SK-N-SH treated with all-trans-retinoic acid at 6 μM for 48 hours (cell line): ENCODE data around the gene ABI1.

Experiments
- CSDC2 ChIP-seq: fragments of 250-450 bp; sonication (Bioruptor Pico); IDR thresholded peaks from 2 replicates; pipeline ENCODE4 v1.5.0; 2020; ENCODE audit warnings: mild to moderate bottlenecking, moderate library complexity
- OSR1 ChIP-seq: fragments of 250-450 bp; sonication (Bioruptor Pico); IDR thresholded peaks from 2 replicates; pipeline ENCODE4 v1.8.0; 2022; ENCODE audit warnings: moderate library complexity, mild to moderate bottlenecking, inconsistent platforms
- PPARA ChIP-seq: fragments of 250-450 bp; sonication (Bioruptor Pico); IDR thresholded peaks from 2 replicates; pipeline ENCODE4 v1.5.0; 2020; ENCODE audit warnings: mild to moderate bottlenecking, borderline replicate concordance
- RARB ChIP-seq: fragments of 250-450 bp; sonication (Bioruptor Pico); IDR thresholded peaks from 2 replicates; pipeline ENCODE4 v1.8.0; 2021; ENCODE audit warnings: mild to moderate bottlenecking, moderate library complexity
- TCF4 ChIP-seq: fragments of 250-450 bp; sonication (Bioruptor Pico); IDR thresholded peaks from 2 replicates; pipeline ENCODE4 v1.8.0; 2021; ENCODE audit warnings: mild to moderate bottlenecking, moderate library complexity, borderline replicate concordance
- TOX ChIP-seq: fragments of 250-450 bp; sonication (Bioruptor Pico); IDR thresholded peaks from 2 replicates; pipeline ENCODE4 v1.8.0; 2021; ENCODE audit warnings: mild to moderate bottlenecking, moderate library complexity, borderline replicate concordance
- ZC3H10 ChIP-seq: fragments of 250-450 bp; sonication (Bioruptor Pico); IDR thresholded peaks from 2 replicates; pipeline ENCODE4 v1.5.1; 2021; ENCODE audit warnings: mild to moderate bottlenecking, moderate library complexity
- ZFP3 ChIP-seq: fragments of 250-450 bp; sonication (Bioruptor Pico); IDR thresholded peaks from 2 replicates; pipeline ENCODE4 v1.5.0; 2020; ENCODE audit warnings: mild to moderate bottlenecking, moderate library complexity
- ZFP30 ChIP-seq: fragments of 450-650 bp; formaldehyde crosslinking; IDR thresholded peaks from 2 replicates; pipeline ENCODE4 v1.5.0; 2022; ENCODE audit warnings: mild to moderate bottlenecking, moderate library complexity
- ZNF70 ChIP-seq: fragments of 450-650 bp; formaldehyde crosslinking; IDR thresholded peaks from 2 replicates; pipeline ENCODE4 v1.5.0; 2020; ENCODE audit warnings: mild to moderate bottlenecking, moderate library complexity
- TF ChIP-seq, protein P1 (sequence below): fragments of 250-450 bp; sonication (Bioruptor Pico); IDR thresholded peaks from 2 replicates; pipeline ENCODE4 v1.8.0; 2021; ENCODE audit warnings: low read depth, mild to moderate bottlenecking, moderate library complexity, borderline replicate concordance
- TF ChIP-seq, protein P2 (sequence below): fragments of 250-450 bp; sonication (Bioruptor Pico); IDR thresholded peaks from 2 replicates; pipeline ENCODE4 v1.8.0; 2020; ENCODE audit warnings: mild to moderate bottlenecking, moderate library complexity, borderline replicate concordance
- TF ChIP-seq, protein P3 (sequence below): fragments of 250-450 bp; sonication (Bioruptor Pico); IDR thresholded peaks from 2 replicates; pipeline ENCODE4 v1.5.1; 2020; ENCODE audit warnings: low read depth, mild to moderate bottlenecking, moderate library complexity

DNA sequence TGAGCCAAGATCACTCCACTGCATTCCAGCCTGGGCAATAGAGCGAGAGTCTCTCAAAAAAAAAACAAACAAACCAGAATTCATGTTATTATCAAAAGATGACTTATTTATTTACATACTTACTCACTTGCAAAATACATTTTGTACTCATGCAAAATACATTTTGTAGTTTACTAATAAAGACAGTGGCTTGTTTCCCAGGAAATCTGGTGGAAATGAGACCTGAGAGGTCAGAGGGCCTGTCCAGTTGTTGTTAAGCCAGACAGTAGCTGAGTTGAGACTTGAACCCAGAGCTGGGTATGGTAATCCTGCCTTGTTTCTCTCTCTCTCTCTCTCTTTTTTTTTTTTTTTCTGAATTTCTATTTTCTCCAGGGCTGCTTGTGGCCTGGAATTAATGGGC lies 133.8 kb downstream of the ABI1 start:
- TF ChIP-seq PPARA (CRISPR knock-in tag) (no peak), OSR1 (CRISPR knock-in tag) (no peak), TOX (no peak), RARB (CRISPR knock-in tag) (no peak), ZNF70 (CRISPR knock-in tag) (no peak), TCF4 (CRISPR knock-in tag) (no peak), CSDC2 (no peak), ZC3H10 (no peak), ZFP30 (CRISPR knock-in tag) (no peak), ZFP3 (CRISPR knock-in tag) (no peak)
- TF ChIP-seq, protein P1, sequence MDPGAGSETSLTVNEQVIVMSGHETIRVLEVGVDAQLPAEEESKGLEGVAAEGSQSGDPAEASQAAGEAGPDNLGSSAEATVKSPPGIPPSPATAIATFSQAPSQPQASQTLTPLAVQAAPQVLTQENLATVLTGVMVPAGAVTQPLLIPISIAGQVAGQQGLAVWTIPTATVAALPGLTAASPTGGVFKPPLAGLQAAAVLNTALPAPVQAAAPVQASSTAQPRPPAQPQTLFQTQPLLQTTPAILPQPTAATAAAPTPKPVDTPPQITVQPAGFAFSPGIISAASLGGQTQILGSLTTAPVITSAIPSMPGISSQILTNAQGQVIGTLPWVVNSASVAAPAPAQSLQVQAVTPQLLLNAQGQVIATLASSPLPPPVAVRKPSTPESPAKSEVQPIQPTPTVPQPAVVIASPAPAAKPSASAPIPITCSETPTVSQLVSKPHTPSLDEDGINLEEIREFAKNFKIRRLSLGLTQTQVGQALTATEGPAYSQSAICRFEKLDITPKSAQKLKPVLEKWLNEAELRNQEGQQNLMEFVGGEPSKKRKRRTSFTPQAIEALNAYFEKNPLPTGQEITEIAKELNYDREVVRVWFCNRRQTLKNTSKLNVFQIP (CRISPR knock-in tag): no peak
- TF ChIP-seq, protein P2, sequence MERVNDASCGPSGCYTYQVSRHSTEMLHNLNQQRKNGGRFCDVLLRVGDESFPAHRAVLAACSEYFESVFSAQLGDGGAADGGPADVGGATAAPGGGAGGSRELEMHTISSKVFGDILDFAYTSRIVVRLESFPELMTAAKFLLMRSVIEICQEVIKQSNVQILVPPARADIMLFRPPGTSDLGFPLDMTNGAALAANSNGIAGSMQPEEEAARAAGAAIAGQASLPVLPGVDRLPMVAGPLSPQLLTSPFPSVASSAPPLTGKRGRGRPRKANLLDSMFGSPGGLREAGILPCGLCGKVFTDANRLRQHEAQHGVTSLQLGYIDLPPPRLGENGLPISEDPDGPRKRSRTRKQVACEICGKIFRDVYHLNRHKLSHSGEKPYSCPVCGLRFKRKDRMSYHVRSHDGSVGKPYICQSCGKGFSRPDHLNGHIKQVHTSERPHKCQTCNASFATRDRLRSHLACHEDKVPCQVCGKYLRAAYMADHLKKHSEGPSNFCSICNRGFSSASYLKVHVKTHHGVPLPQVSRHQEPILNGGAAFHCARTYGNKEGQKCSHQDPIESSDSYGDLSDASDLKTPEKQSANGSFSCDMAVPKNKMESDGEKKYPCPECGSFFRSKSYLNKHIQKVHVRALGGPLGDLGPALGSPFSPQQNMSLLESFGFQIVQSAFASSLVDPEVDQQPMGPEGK (CRISPR knock-in tag): no peak
- TF ChIP-seq, protein P3, sequence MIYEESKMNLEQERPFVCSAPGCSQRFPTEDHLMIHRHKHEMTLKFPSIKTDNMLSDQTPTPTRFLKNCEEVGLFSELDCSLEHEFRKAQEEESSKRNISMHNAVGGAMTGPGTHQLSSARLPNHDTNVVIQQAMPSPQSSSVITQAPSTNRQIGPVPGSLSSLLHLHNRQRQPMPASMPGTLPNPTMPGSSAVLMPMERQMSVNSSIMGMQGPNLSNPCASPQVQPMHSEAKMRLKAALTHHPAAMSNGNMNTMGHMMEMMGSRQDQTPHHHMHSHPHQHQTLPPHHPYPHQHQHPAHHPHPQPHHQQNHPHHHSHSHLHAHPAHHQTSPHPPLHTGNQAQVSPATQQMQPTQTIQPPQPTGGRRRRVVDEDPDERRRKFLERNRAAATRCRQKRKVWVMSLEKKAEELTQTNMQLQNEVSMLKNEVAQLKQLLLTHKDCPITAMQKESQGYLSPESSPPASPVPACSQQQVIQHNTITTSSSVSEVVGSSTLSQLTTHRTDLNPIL (CRISPR knock-in tag): no peak
